Hepatocyte (in vitro differentiated cells): ENCODE measurements around the gene CISH.

Experiments
- CTCF ChIP-seq: fragments of 200-600 bp; sonication (generic); IDR thresholded peaks from 2 replicates; pipeline ENCODE4 v1.5.1; 2016; ENCODE audit warnings: antibody characterized with exemption, mild to moderate bottlenecking; ENCODE audit not compliant: poor library complexity
- EZH2 ChIP-seq: fragments of 200-600 bp; sonication (generic); IDR thresholded peaks from 2 replicates; pipeline ENCODE4 v1.6.1; 2016; ENCODE audit warnings: antibody characterized with exemption, mild to moderate bottlenecking, borderline replicate concordance
- EZH2phosphoT487 ChIP-seq: fragments of 200-600 bp; sonication (generic); IDR thresholded peaks from one replicate; pipeline ENCODE4 v1.6.1; 2018; ENCODE audit warnings: antibody characterized with exemption, mild to moderate bottlenecking, low read depth, moderate library complexity; ENCODE audit not compliant: unreplicated experiment, severe bottlenecking

- TF ChIP-seq CTCF, result no peak
- no peak for TF ChIP-seq EZH2
- TF ChIP-seq EZH2phosphoT487, result no peak
Measured at GRCh38 chr3:50575372-50575771, 36.2 kb downstream of the CISH start.
